ENCODE data around the gene BUD23.

GRCh38 chr7:73719806-73720169 lies 36.4 kb downstream of the BUD23 start:
- TF ChIP-seq RXRA (IDR thresholded peaks at IDR 0.05) (no peak), JUND (IDR thresholded peaks at IDR 0.05) (no peak)
